ENCODE data around the gene TTL. TPM values are rescaled to one million over a fixed set of nuclear protein-coding genes. Genes with fewer than 3 reads are reported as not detected.
"Not testable (repeated sequence)": the region's sequence is repeated elsewhere in the genome, so short reads cannot be mapped to it uniquely, and the experiment has no call there.

TTL gene
- total RNA-seq, 3 donors from 2014 or later: 16.4 to 26.7 (median 22.0) TPM

DNA sequence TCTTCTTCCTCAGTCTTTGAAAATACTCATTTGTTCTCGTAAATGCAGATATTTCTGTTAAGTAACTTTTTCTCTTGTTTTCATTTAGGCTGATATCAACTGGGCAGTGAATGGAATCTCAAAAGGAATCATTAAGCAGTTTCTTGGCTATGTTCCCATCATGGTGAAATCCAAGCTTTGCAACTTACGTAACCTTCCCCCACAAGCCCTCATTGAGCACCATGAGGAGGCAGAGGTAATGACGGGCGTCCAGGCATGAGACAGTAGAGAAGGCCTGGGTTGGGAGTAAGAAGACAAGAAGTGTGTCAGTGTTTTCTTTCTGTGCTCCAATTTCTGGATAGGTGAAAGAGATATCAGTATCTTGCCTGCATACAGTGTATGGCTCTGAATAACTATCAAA is 65.4 kb downstream of the TTL start:
- TF ChIP-seq POLR2A (IDR thresholded peaks at IDR 0.05) (no peak), POLR2AphosphoS5 (IDR thresholded peaks at IDR 0.05) (no peak)
- TF ChIP-seq, protein P1, sequence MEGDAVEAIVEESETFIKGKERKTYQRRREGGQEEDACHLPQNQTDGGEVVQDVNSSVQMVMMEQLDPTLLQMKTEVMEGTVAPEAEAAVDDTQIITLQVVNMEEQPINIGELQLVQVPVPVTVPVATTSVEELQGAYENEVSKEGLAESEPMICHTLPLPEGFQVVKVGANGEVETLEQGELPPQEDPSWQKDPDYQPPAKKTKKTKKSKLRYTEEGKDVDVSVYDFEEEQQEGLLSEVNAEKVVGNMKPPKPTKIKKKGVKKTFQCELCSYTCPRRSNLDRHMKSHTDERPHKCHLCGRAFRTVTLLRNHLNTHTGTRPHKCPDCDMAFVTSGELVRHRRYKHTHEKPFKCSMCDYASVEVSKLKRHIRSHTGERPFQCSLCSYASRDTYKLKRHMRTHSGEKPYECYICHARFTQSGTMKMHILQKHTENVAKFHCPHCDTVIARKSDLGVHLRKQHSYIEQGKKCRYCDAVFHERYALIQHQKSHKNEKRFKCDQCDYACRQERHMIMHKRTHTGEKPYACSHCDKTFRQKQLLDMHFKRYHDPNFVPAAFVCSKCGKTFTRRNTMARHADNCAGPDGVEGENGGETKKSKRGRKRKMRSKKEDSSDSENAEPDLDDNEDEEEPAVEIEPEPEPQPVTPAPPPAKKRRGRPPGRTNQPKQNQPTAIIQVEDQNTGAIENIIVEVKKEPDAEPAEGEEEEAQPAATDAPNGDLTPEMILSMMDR (IDR thresholded peaks at IDR 0.05): no peak
- intact Hi-C loops (cut with DNase I; ENCODE audit: low total_unique reads): no loop called here
- Histone ChIP-seq H3K27me3 (no peaks in the 10 kb centered on the region), H3K9me3 (no peaks in the 10 kb centered on the region), H3K4me3 (no peak overlapping the region), H3K27ac (no peak overlapping the region), H3K36me3 (no peaks in the 10 kb centered on the region), H3K4me1 (peaks cover 0 to 9% of the 10 kb centered on the region in 2 donors)
- DNase-seq (ENCODE audit: low spot score in 2 of 2): no peak

DNA sequence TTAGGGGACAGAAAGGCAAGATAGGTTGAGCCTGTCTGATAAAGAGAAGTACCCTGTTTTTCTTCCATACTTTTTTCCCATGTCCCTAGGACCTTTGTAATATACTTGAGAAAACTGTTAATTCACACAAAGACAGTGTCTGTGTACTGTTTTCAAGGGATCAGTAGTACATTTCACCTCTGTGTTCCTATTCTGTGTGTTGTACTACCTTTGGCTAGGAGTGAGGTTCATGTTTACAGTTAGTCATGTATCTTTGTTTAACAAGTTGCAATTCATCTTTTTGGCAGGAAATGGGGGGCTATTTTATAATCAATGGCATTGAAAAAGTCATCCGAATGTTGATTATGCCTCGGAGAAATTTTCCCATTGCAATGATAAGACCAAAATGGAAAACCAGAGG is 67.0 kb downstream of the TTL start:
- intact Hi-C loops (cut with DNase I; ENCODE audit: low total_unique reads): no loop called here
- Histone ChIP-seq H3K4me1 (no peaks in the 10 kb centered on the region), H3K27me3 (no peaks in the 10 kb centered on the region), H3K27ac (no peak overlapping the region), H3K36me3 (no peaks in the 10 kb centered on the region), H3K4me3 (no peak overlapping the region), H3K9me3 (no peaks in the 10 kb centered on the region)
- no peak for DNase-seq (ENCODE audit: low spot score in 2 of 2)
- no peak for TF ChIP-seq POLR2A (IDR thresholded peaks at IDR 0.05)
- no peak for TF ChIP-seq POLR2AphosphoS5 (IDR thresholded peaks at IDR 0.05)
- TF ChIP-seq, protein P1 (IDR thresholded peaks at IDR 0.05): no peak

DNA sequence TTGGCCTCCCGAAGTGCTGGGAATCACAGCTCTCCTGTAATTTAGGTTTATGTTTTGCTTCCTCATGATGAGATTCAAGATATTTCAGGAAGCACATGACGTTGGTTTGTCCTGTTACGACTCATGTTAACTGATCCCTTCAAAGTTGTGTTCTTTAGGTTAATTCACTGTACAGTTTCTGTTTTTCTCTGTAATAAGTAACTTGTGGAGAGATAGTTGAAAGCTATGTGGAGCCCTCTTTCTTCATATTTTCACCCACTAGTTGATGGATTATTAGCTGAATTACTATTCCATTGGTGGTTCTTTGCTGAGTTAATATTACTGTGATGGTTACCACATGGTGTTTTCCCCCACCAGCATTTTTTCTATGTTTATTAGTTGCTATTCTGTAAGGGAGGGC is 84.1 kb downstream of the TTL start:
- H3K4me1 ChIP-seq: no peaks in the 10 kb centered on the region
- H3K27ac ChIP-seq: no peak overlapping the region
- no peaks in the 10 kb centered on the region for H3K9me3 ChIP-seq
- no peaks in the 10 kb centered on the region for H3K27me3 ChIP-seq
- no peak overlapping the region for H3K4me3 ChIP-seq
- no peak for DNase-seq (ENCODE audit: low spot score in 2 of 2)
- H3K36me3 ChIP-seq: peaks cover 19% of the 10 kb centered on the region
- intact Hi-C loops (cut with DNase I; ENCODE audit: low total_unique reads): no loop called here
- TF ChIP-seq POLR2AphosphoS5 (IDR thresholded peaks at IDR 0.05) (no peak), POLR2A (IDR thresholded peaks at IDR 0.05) (no peak)
- TF ChIP-seq, protein P1 (IDR thresholded peaks at IDR 0.05): no peak

DNA sequence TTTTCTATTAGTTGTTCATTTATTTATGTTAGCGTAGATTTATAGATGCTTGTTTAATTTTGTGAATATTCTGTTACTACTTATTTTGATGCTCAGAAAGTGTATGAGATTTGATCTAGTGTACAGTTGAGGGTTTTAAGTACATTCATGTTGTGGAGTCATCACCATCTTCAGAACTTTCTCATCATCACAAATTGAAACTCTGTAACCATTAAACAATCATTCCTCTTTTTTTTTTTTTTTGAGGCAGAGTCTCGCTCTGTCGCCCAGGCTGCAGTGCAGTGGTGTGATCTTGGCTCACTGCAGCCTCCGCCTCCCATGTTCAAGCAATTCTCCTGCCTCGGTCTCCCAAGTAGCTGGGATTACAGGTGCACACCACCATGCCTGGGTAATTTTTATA is 84.6 kb downstream of the TTL start:
- intact Hi-C loops (cut with DNase I; ENCODE audit: low total_unique reads): not testable (repeated sequence)

DNA sequence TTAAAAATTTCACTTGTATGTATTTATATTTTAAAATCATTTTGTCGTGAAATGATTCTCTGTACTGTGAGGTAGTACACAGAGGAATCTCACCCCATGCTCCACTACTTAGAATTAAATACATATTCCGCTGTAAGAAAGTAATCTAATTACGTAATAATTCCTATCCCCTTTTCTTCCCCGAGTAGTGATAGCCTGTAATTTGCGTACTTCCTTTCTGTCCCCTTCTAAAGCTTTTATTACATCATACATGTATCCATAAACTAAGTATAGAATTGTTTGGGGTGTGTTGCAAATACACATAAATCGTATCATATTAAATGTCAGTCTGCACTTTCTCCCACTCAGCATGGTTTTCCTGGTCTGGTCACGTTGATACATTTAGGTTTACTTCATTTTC is 90.0 kb downstream of the TTL start:
- H3K27ac ChIP-seq: no peak overlapping the region
- no peak overlapping the region for H3K4me3 ChIP-seq
- no peaks in the 10 kb centered on the region for H3K27me3 ChIP-seq
- DNase-seq (ENCODE audit: low spot score in 2 of 2): no peak
- intact Hi-C loops (cut with DNase I; ENCODE audit: low total_unique reads): no loop called here
- H3K9me3 ChIP-seq: no peaks in the 10 kb centered on the region
- TF ChIP-seq, protein P1 (IDR thresholded peaks at IDR 0.05): no peak
- TF ChIP-seq POLR2A (IDR thresholded peaks at IDR 0.05) (no peak), POLR2AphosphoS5 (IDR thresholded peaks at IDR 0.05) (no peak)
- H3K4me1 ChIP-seq: no peaks in the 10 kb centered on the region
- peaks cover 19% of the 10 kb centered on the region for H3K36me3 ChIP-seq

More for the DNA sequence above, 84.6 kb downstream of the TTL start:
- H3K36me3 ChIP-seq: peaks cover 19% of the 10 kb centered on the region
- H3K4me3 ChIP-seq; H3K27me3 ChIP-seq; DNase-seq (ENCODE audit: low spot score in 2 of 2); H3K9me3 ChIP-seq; H3K27ac ChIP-seq; H3K4me1 ChIP-seq: not testable (repeated sequence)

DNA sequence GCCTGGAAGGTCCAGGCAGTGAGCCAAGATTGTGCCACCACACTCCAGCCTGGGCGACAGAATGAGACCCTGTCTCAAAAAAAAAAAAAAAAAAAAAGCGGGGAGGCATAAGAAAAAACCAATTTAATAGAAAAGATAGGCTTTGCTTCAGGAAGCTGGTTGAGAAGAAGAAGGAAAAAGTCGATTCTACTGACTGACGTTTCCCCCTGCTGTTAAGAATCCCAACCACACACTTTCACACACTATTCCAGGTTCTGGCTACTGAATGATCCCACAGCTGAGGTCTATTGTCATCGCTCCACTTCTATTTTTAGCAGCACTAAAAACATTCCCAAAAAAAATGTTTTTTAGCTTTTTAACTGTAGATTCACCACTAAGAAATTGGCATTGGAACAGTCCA is 95.8 kb downstream of the TTL start:
- H3K27ac ChIP-seq: no peak overlapping the region

More for the DNA sequence above, 95.8 kb downstream of the TTL start:
- H3K9me3 ChIP-seq: no peaks in the 10 kb centered on the region
- intact Hi-C loops (cut with DNase I; ENCODE audit: low total_unique reads): no loop called here
- no peak for DNase-seq (ENCODE audit: low spot score in 2 of 2)
- no peaks in the 10 kb centered on the region for H3K4me1 ChIP-seq
- TF ChIP-seq POLR2AphosphoS5 (IDR thresholded peaks at IDR 0.05) (no peak), POLR2A (IDR thresholded peaks at IDR 0.05) (no peak)
- TF ChIP-seq, protein P1 (IDR thresholded peaks at IDR 0.05): no peak
- H3K27me3 ChIP-seq: no peaks in the 10 kb centered on the region
- H3K36me3 ChIP-seq: no peaks in the 10 kb centered on the region
- no peak overlapping the region for H3K4me3 ChIP-seq
